GM12875 (cell line): Measurements from ENCODE around the gene KANSL1.

Experiments
- H3K4me3 ChIP-seq: one replicate; pipeline ENCODE4 v1.5.1; 2011; ENCODE audit warnings: low read depth, low read length, control low read depth
- CTCF ChIP-seq: IDR thresholded peaks from 2 replicates; pipeline ENCODE4 v1.5.1; 2011; ENCODE audit warnings: low read depth, mild to moderate bottlenecking, control low read depth, inconsistent platforms, low read length, moderate library complexity, borderline replicate concordance; ENCODE audit not compliant: insufficient read depth

The KANSL1 gene

GRCh38 chr17:46029627-46030026 is 163.6 kb downstream of the KANSL1 start:
- TF ChIP-seq CTCF: no peak
- H3K4me3 ChIP-seq: no peak overlapping the region

- no peak for TF ChIP-seq CTCF
- no peak overlapping the region for H3K4me3 ChIP-seq
Measured at GRCh38 chr17:46028981-46029565, 164.2 kb downstream of the KANSL1 start.

GRCh38 chr17:46028374-46028773 is 164.9 kb downstream of the KANSL1 start:
- TF ChIP-seq CTCF: no peak
- H3K4me3 ChIP-seq: no peak overlapping the region

GRCh38 chr17:46027976-46028325 is 165.3 kb downstream of the KANSL1 start:
- no peak overlapping the region for H3K4me3 ChIP-seq
- no peak for TF ChIP-seq CTCF

GRCh38 chr17:46027048-46027975 is 165.9 kb downstream of the KANSL1 start:
- H3K4me3 ChIP-seq: no peak overlapping the region
- TF ChIP-seq CTCF: no peak

- no peak overlapping the region for H3K4me3 ChIP-seq
- no peak for TF ChIP-seq CTCF
Measured at GRCh38 chr17:46026166-46027047, 166.8 kb downstream of the KANSL1 start.
